ENCODE results near the gene ERICH3.

Gene ERICH3

GRCh38 chr1:74579425-74579824, 94.2 kb downstream of the ERICH3 start:
- H3K4me3 ChIP-seq (ENCODE audit: low read length): no peak overlapping the region
- no peak for DNase-seq (ENCODE audit: low read depth)
- TF ChIP-seq CTCF (conservative IDR thresholded peaks at IDR 0.05; ENCODE audit: low read length): no peak

GRCh38 chr1:74578101-74578500, 95.5 kb downstream of the ERICH3 start:
- TF ChIP-seq CTCF (conservative IDR thresholded peaks at IDR 0.05; ENCODE audit: low read length): no peak
- DNase-seq (ENCODE audit: low read depth): no peak

GRCh38 chr1:74571891-74572290, 101.7 kb downstream of the ERICH3 start:
- DNase-seq (ENCODE audit: low read depth): no peak
- no peak for TF ChIP-seq CTCF (conservative IDR thresholded peaks at IDR 0.05; ENCODE audit: low read length)
- no peak overlapping the region for H3K4me3 ChIP-seq (ENCODE audit: low read length)

More at GRCh38 chr1:74578101-74578500, 95.5 kb downstream of the ERICH3 start:
- H3K4me3 ChIP-seq (ENCODE audit: low read length): no peak overlapping the region

GRCh38 chr1:74571493-74571800, 102.1 kb downstream of the ERICH3 start:
- TF ChIP-seq CTCF (conservative IDR thresholded peaks at IDR 0.05; ENCODE audit: low read length): no peak
- no peak for DNase-seq (ENCODE audit: low read depth)
- H3K4me3 ChIP-seq (ENCODE audit: low read length): no peak overlapping the region

- no peak for TF ChIP-seq CTCF (conservative IDR thresholded peaks at IDR 0.05; ENCODE audit: low read length)
- DNase-seq (ENCODE audit: low read depth): no peak
- no peak overlapping the region for H3K4me3 ChIP-seq (ENCODE audit: low read length)
These were observed 102.6 kb downstream of the ERICH3 start for GRCh38 chr1:74570797-74571492.

GRCh38 chr1:74549932-74550331, 123.7 kb downstream of the ERICH3 start:
- no peak for DNase-seq (ENCODE audit: low read depth)
- no peak for TF ChIP-seq CTCF (conservative IDR thresholded peaks at IDR 0.05; ENCODE audit: low read length)
- no peak overlapping the region for H3K4me3 ChIP-seq (ENCODE audit: low read length)

- TF ChIP-seq CTCF (conservative IDR thresholded peaks at IDR 0.05; ENCODE audit: low read length): no peak
- no peak overlapping the region for H3K4me3 ChIP-seq (ENCODE audit: low read length)
These were observed 124.4 kb downstream of the ERICH3 start for GRCh38 chr1:74548961-74549750.

More at GRCh38 chr1:74548961-74549750, 124.4 kb downstream of the ERICH3 start:
- no peak for DNase-seq (ENCODE audit: low read depth)
